H1 (cell line): ENCODE measurements around the gene CPTP. TPM values are rescaled to one million over a fixed set of nuclear protein-coding genes. Genes with fewer than 3 reads are reported as not detected.

Source experiments
- CTCF ChIA-PET: fragments of 300-600 bp; sonication (Branson Sonifier 250); formaldehyde crosslinking; loops from one replicate; lab custom pipeline; 2021; ENCODE audit not compliant: partially characterized antibody; lab: Charles Lee
- POLR2A ChIA-PET: fragments of 300-600 bp; sonication (Branson Sonifier 250); formaldehyde crosslinking; loops from one replicate; lab custom pipeline; 2021; ENCODE audit warnings: inconsistent platforms; ENCODE audit not compliant: partially characterized antibody; lab: Charles Lee
- DNase-seq, 2 experiments: peaks; one replicate each; pipeline versions ENCODE4 v3.0.0 to v3.0.0-alpha.2; 2010 to 2022; ENCODE audit warnings: low spot score in 2 of 2, low read depth in 1 of 2, mixed read lengths in 1 of 2
- FAIRE-seq: peaks from 2 replicates; lab custom pipeline; 2011; peaks lifted over from hg19 to GRCh38; lab: Jason Lieb, UNC
- H2AFZ ChIP-seq: 2 replicates; pipeline ENCODE4 v1.8.1; 2012; ENCODE audit warnings: low read length, inconsistent platforms
- H2AK5ac ChIP-seq: 2 replicates; pipeline ENCODE4 v1.6.1; 2013; ENCODE audit warnings: low read depth, low read length
- H2BK120ac ChIP-seq: replicated peaks from 2 replicates; pipeline ENCODE3; 2013; ENCODE audit warnings: low read depth, low read length, inconsistent platforms
- H2BK12ac ChIP-seq: 2 replicates; pipeline ENCODE4 v1.6.1; 2013; ENCODE audit warnings: low read depth, low read length
- H2BK15ac ChIP-seq: 2 replicates; pipeline ENCODE4 v1.6.1; 2013; ENCODE audit warnings: low read length
- H2BK20ac ChIP-seq: 2 replicates; pipeline ENCODE4 v1.6.1; 2013; ENCODE audit warnings: low read length
- H2BK5ac ChIP-seq: 2 replicates; pipeline ENCODE4 v1.6.1; 2013; ENCODE audit warnings: low read depth, low read length
- H3K14ac ChIP-seq: 2 replicates; pipeline ENCODE4 v1.6.1; 2013; ENCODE audit warnings: inconsistent platforms; ENCODE audit not compliant: insufficient read length
- H3K18ac ChIP-seq: 2 replicates; pipeline ENCODE4 v1.6.1; 2013; ENCODE audit warnings: low read length; ENCODE audit errors: extremely low read depth
- H3K23ac ChIP-seq: 2 replicates; pipeline ENCODE4 v1.6.1; 2013; ENCODE audit warnings: inconsistent platforms; ENCODE audit not compliant: insufficient read length
- H3K23me2 ChIP-seq: 2 replicates; pipeline ENCODE4 v1.6.1; 2013; ENCODE audit warnings: low read depth, low read length
- H3K27ac ChIP-seq: 2 replicates; pipeline ENCODE4 v1.6.1; 2011; ENCODE audit warnings: low read depth, low read length, inconsistent platforms
- H3K27me3 ChIP-seq, 4 experiments: replicated peaks in 1 of 4; 1 replicate in 1 of 4; 2 replicates in 3 of 4; pipeline versions ENCODE4 v1.6.1 to v1.8.1; 2011 to 2013; ENCODE audit warnings: low read length in 3 of 4, mild to moderate bottlenecking in 3 of 4, inconsistent platforms in 2 of 4, mixed read lengths in 2 of 4, moderate library complexity in 1 of 4; ENCODE audit not compliant: control insufficient read depth in 3 of 4, insufficient read depth in 3 of 4; ENCODE audit errors: extremely low read depth in 1 of 4
- H3K36me3 ChIP-seq, 4 experiments: 2 replicates each; pipeline versions ENCODE4 v1.6.1 to v1.8.1; 2011 to 2013; ENCODE audit warnings: mild to moderate bottlenecking in 4 of 4, low read length in 3 of 4, moderate library complexity in 2 of 4, control low read depth in 1 of 4, inconsistent platforms in 1 of 4; ENCODE audit not compliant: insufficient read depth in 4 of 4, control insufficient read depth in 2 of 4
- H3K4ac ChIP-seq: replicated peaks from 2 replicates; pipeline ENCODE3; 2013; ENCODE audit warnings: low read length, low read depth, mixed read lengths, inconsistent platforms; ENCODE audit not compliant: insufficient read length
- H3K4me1 ChIP-seq, 4 experiments: replicated peaks in 1 of 4; 1 replicate in 1 of 4; 2 replicates in 3 of 4; pipeline versions ENCODE4 v1.6.1 to v1.8.1; 2011 to 2013; ENCODE audit warnings: low read length in 3 of 4, inconsistent platforms in 2 of 4, mixed read lengths in 1 of 4; ENCODE audit not compliant: insufficient read depth in 4 of 4, control insufficient read depth in 3 of 4
- H3K4me2 ChIP-seq, 2 experiments: 2 replicates each; pipeline versions ENCODE4 v1.6.1 to v1.8.1; 2011 to 2013; ENCODE audit warnings: low read depth in 2 of 2, low read length in 2 of 2, control low read depth in 1 of 2, inconsistent platforms in 1 of 2, mild to moderate bottlenecking in 1 of 2; ENCODE audit not compliant: insufficient read depth in 1 of 2
- H3K4me3 ChIP-seq, 4 experiments: fragments of 200-600, 300-600 bp in 1 of 4; sonication (generic), shearing (Covaris generic), sonication (Bioruptor Twin) in 1 of 4; 2 replicates each; pipeline versions ENCODE4 v1.5.1 to v1.8.1; 2011 to 2016; ENCODE audit warnings: low read length in 4 of 4, low read depth in 3 of 4, control low read depth in 2 of 4, inconsistent platforms in 2 of 4, mild to moderate bottlenecking in 2 of 4, mixed read lengths in 1 of 4, moderate library complexity in 1 of 4; ENCODE audit not compliant: insufficient read depth in 2 of 4; ENCODE audit errors: extremely low read depth in 1 of 4
- H3K56ac ChIP-seq: replicated peaks from 2 replicates; pipeline ENCODE3; 2013; ENCODE audit warnings: low read depth, mild to moderate bottlenecking, mixed read lengths, low read length, inconsistent platforms; ENCODE audit not compliant: insufficient read length
- H3K79me1 ChIP-seq: 2 replicates; pipeline ENCODE4 v1.6.1; 2013; ENCODE audit warnings: low read depth, low read length, control low read depth
- H3K79me2 ChIP-seq, 2 experiments: 2 replicates each; pipeline versions ENCODE4 v1.6.1 to v1.8.1; 2012 to 2013; ENCODE audit warnings: low read length in 2 of 2, mild to moderate bottlenecking in 2 of 2, inconsistent platforms in 1 of 2; ENCODE audit not compliant: insufficient read depth in 2 of 2, control insufficient read depth in 1 of 2
- H3K9ac ChIP-seq, 4 experiments: replicated peaks in 1 of 4; 1 replicate in 1 of 4; 2 replicates in 3 of 4; pipeline versions ENCODE4 v1.6.1 to v1.8.1; 2011 to 2013; ENCODE audit warnings: low read depth in 3 of 4, low read length in 3 of 4, control low read depth in 2 of 4, mild to moderate bottlenecking in 2 of 4, moderate library complexity in 2 of 4, inconsistent platforms in 1 of 4; ENCODE audit errors: extremely low read depth in 1 of 4
- H3K9me3 ChIP-seq, 2 experiments: 2 replicates each; pipeline versions ENCODE4 v1.6.1 to v1.8.1; 2012 to 2013; ENCODE audit warnings: mild to moderate bottlenecking in 2 of 2, moderate library complexity in 2 of 2, control low read depth in 1 of 2, inconsistent platforms in 1 of 2, low read depth in 1 of 2, low read length in 1 of 2, mixed read lengths in 1 of 2; ENCODE audit not compliant: insufficient read depth in 2 of 2
- H4K20me1 ChIP-seq, 2 experiments: replicated peaks in 1 of 2; 2 replicates each; pipeline versions ENCODE3 to v1.8.1; 2011 to 2013; ENCODE audit warnings: inconsistent platforms in 2 of 2, low read length in 2 of 2, mild to moderate bottlenecking in 1 of 2; ENCODE audit not compliant: insufficient read depth in 2 of 2, control insufficient read depth in 1 of 2
- H4K5ac ChIP-seq: 2 replicates; pipeline ENCODE4 v1.6.1; 2013; ENCODE audit warnings: low read length, low read depth, mixed read lengths, inconsistent platforms; ENCODE audit not compliant: insufficient read length
- H4K8ac ChIP-seq: 2 replicates; pipeline ENCODE4 v1.8.0; 2013; ENCODE audit warnings: mild to moderate bottlenecking, moderate library complexity, low read length, inconsistent platforms; ENCODE audit not compliant: insufficient read depth; ENCODE audit errors: extremely low read depth
- H4K91ac ChIP-seq: replicated peaks from 2 replicates; pipeline ENCODE3; 2013; ENCODE audit warnings: low read length, mixed read lengths, inconsistent platforms; ENCODE audit not compliant: insufficient read length
- MAFK ChIP-seq: IDR thresholded peaks from 2 replicates; pipeline ENCODE4 v1.6.1; 2012; ENCODE audit warnings: low read depth, mild to moderate bottlenecking, improper control_type of control experiment, low read length
- SUZ12 ChIP-seq: fragments of 200-600 bp; sonication (generic); IDR thresholded peaks from 2 replicates; pipeline ENCODE4 v1.6.1; 2012; ENCODE audit warnings: mild to moderate bottlenecking, inconsistent platforms, low read length, moderate library complexity, mixed read lengths
- WGBS, 2 experiments: shearing (Covaris generic) in 1 of 2; methylation state at CpG; one replicate each; pipeline versions ENCODE4 v1.1.6 to v1.1.7; 2013 to 2015; ENCODE audit warnings: low lambda C conversion rate in 2 of 2, mixed read lengths in 2 of 2, inconsistent platforms in 1 of 2, low coverage in 1 of 2, missing lambda C conversion rate in 1 of 2; ENCODE audit not compliant: insufficient replicate concordance in 2 of 2, insufficient coverage in 1 of 2, insufficient read length in 1 of 2; ENCODE audit errors: extremely low coverage in 1 of 2, missing lambda C conversion rate in 1 of 2; 5-methylcytosine and 5-hydroxymethylcytosine counted together
- polyA plus RNA-seq, 7 experiments: library from polyadenylated mRNA; depleted of rRNA in 3 of 7; stranded (reverse) in 5 of 7; unstranded in 2 of 7; fragments of >200 nt in 5 of 7; fragments of 200-250 nt in 2 of 7; gene quantifications; 1 replicate in 5 of 7; 2 replicates in 1 of 7; 4 replicates in 1 of 7; pipeline versions ENCODE4 v1.2.1 to v1.2.3, GENCODE V29; 2011 to 2013; ENCODE audit warnings: missing spikeins in 2 of 7, mixed read lengths in 2 of 7
- total RNA-seq: library from RNA; stranded (reverse); fragmentation: NEBNext Ultra II Directional; extraction: Animal tissue kit (Norgen Biotek cat#: 25700); gene quantifications from 2 replicates; pipeline ENCODE4 v1.2.1, GENCODE V29; 2021

The CPTP gene
- total and polyA plus RNA-seq, 2 of the 8 experiments (the other 6 are each of a cell fraction or from before 2014, with no cell fraction given), result 8.1 to 10.6 TPM

DNA sequence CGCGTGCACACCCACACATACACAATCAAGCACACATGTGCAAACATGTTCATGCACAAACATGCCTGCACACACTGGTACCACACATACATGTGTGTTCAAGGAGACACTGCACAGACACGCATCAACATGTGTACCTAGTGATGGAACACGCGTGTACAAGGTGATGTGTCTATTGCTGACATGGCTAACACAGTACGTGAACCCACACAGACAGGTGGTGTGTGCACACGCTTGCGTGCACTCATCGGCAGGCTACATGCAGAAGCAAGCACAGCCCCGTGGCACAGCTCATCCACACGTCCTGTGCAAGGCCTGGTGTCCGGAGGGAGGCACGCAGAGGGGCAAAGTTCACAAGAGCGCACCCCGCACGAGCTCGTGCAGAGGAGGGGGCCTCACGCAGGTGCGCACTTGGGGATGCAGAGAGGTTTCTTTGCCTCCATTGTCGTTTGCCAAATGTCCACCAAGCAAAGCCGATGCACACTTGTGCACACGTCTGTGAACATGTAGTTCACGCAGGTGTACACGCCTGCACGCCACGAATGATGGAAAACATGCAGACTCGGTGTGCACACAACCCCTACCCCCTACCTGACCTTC lies 17.8 kb upstream of the CPTP start:
- no peak overlapping the region for H3K27ac ChIP-seq
- H4K91ac ChIP-seq, result peak overlapping the region; percentile 56
- H3K18ac ChIP-seq, result no peak overlapping the region
- peaks cover 0 to 40% (median 31%) of the 10 kb centered on the region in 4 experiments; a peak in 6 of 7 replicates for H3K4me1 ChIP-seq
- 85% methylated on average over 27 of the region's 27 CpGs; no CpG with 5 or more reads in 1 of the 2 experiments for WGBS, 2 experiments
- POLR2A ChIA-PET, result interaction anchor here (1.1 kb wide), 1 partner anchor 28 kb away, joined by 5 read pairs; no protein-coding TSS in a partner anchor
- no peak overlapping the region for H4K5ac ChIP-seq
- no peaks in the 10 kb centered on the region for H3K9me3 ChIP-seq
- peak overlapping the region; percentile 59 for H3K23ac ChIP-seq
- H3K79me1 ChIP-seq, result peaks cover 4% of the 10 kb centered on the region; the same call in 1 of the 2 replicates
- 0 out of 2 replicates have a peak overlapping the region, but pooled peaks have one; percentile 3 for H2BK5ac ChIP-seq
- DNase-seq, result no peak
- H2BK12ac ChIP-seq, result peak overlapping the region; percentile 10; the same call in 1 of the 2 replicates
- H2BK20ac ChIP-seq, result no peak overlapping the region
- peak overlapping the region; percentile 66 to 95 for H3K4me2 ChIP-seq
- peak overlapping the region in 3 of 4 experiments; percentile 1 to 29 (median 25); a peak in 2 of 7 replicates for H3K9ac ChIP-seq
- H3K36me3 ChIP-seq, result peaks cover 3 to 13% (median 9%) of the 10 kb centered on the region in 4 experiments; a peak in 7 of 8 replicates
- H3K4me3 ChIP-seq, result peak overlapping the region; percentile 65 to 91 (median 76)
- 0 out of 2 replicates have a peak overlapping the region, but pooled peaks have one; percentile 21 for H2BK15ac ChIP-seq
- H3K23me2 ChIP-seq, result peaks cover 21% of the 10 kb centered on the region; the same call in 1 of the 2 replicates
- CTCF ChIA-PET, result interaction anchor here (0.7 to 1.0 kb wide), 3 partner anchors 8 to 16 kb away, joined by 3 to 4 read pairs (median 3); no protein-coding TSS in a partner anchor
- H3K27me3 ChIP-seq, result peaks cover 0 to 4% (median 1%) of the 10 kb centered on the region in 4 experiments; a peak in 1 of 7 replicates
- peaks cover 0 to 6% of the 10 kb centered on the region in 2 experiments; a peak in 1 of 4 replicates for H3K79me2 ChIP-seq
- no peak for FAIRE-seq
- no peak overlapping the region; the same call in 1 of the 2 replicates for H4K8ac ChIP-seq
- H2AK5ac ChIP-seq, result no peak overlapping the region; the same call in 1 of the 2 replicates
- peak overlapping the region; percentile 7 for H3K56ac ChIP-seq
- H2BK120ac ChIP-seq, result no peak overlapping the region
- no peak overlapping the region for H2AFZ ChIP-seq
- H3K4ac ChIP-seq, result peak overlapping the region; percentile 34
- H4K20me1 ChIP-seq, result peaks cover 2 to 29% of the 10 kb centered on the region in 2 experiments
- H3K14ac ChIP-seq, result no peak overlapping the region
- TF ChIP-seq SUZ12 (0 out of 2 replicates have a peak, but pooled peaks have one; percentile 27), MAFK (no peak)
